NT2/D1 (cell line): ENCODE results near the gene UBE2Q2.

ENCODE experiments used
- SUZ12 ChIP-seq: IDR thresholded peaks from 2 replicates; pipeline ENCODE4 v1.6.1; 2011; ENCODE audit not compliant: insufficient read length, insufficient read depth; ENCODE audit errors: extremely low read depth
- YY1 ChIP-seq: IDR thresholded peaks from 2 replicates; pipeline ENCODE4 v1.6.1; 2011; ENCODE audit not compliant: insufficient read length, insufficient read depth
- ZNF274 ChIP-seq: IDR thresholded peaks from 2 replicates; pipeline ENCODE4 v1.6.1; 2011; ENCODE audit warnings: mild to moderate bottlenecking, low read depth, low read length

- TF ChIP-seq SUZ12 (no peak), YY1 (no peak), ZNF274 (no peak)
Observed at GRCh38 chr15:75814794-75815193, 28.5 kb upstream of the UBE2Q2 start.
